ENCODE results near the gene LONP1.
"Not testable (repeated sequence)": the region's sequence is repeated elsewhere in the genome, so short reads cannot be mapped to it uniquely, and the experiment has no call there.

The LONP1 gene

GRCh38 chr19:5719961-5720790, at the start of gene LONP1, which contains the start of gene CATSPERD:
Gene LONP1 (minus strand): TSS chr19:5720146. CDS start chr19:5720132, 14 bp downstream.
Gene CATSPERD (plus strand): TSS chr19:5720637. CDS start chr19:5720738, 101 bp downstream.
- peak; percentile 96 to 98 for DNase-seq (ENCODE audit: low read depth in 2 of 2)

DNA sequence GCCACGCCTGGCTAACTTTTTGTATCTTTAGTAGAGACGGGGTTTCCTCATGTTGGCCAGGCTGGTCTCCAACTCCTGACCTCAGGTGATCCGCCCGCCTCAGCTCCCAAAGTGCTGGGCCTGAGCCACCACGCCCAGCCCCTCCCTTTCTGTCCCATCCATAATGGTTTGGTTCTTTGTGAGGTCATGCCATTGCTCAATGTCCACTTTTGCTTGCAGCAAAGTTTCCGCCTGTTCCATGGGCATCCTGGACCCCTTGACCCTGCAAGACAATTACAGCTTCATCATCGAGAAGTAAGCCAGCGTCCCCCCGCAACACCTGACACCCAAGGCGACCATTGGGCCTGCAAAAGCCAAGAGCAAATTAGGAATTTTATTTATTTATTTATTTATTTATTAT, 48.0 kb upstream of the LONP1 start:
- no peak for DNase-seq (ENCODE audit: low read depth in 2 of 2)

- DNase-seq (ENCODE audit: low read depth in 2 of 2): no peak
Measured at GRCh38 chr19:5765220-5765619, 45.3 kb upstream of the LONP1 start.

DNA sequence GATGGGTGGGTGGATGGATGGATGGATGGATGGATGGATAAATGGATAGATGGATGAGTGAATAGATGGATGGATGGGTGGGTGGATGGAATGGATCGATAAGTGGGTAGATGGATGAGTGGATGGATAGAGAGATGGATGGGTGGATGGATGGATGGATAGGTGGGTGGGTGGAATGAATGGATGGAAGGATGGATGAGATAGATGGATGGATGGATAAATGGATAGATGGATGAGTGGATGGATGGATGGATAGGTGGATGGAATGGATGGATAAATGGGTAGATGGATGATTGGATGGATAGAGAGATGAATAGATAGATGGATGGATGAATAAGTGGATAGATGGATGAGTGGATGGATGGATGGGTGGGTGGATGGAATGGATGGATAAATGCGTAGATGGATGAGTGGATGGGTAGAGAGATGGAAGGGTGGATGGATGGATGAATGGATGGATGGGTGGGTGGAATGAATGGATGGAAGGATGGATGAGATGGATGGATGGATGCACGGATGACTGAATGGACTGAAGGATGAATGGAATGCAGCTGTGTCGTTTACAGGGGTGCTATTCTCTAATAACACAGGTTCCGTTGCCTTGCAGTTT, 42.8 kb upstream of the LONP1 start:
- no peak for DNase-seq (ENCODE audit: low read depth in 2 of 2)

GRCh38 chr19:5753743-5754142, 33.8 kb upstream of the LONP1 start:
- DNase-seq (ENCODE audit: low read depth in 2 of 2): no peak

GRCh38 chr19:5751709-5752108, 31.8 kb upstream of the LONP1 start:
- DNase-seq (ENCODE audit: low read depth in 2 of 2): no peak

- no peak for DNase-seq (ENCODE audit: low read depth in 2 of 2)
Measured at GRCh38 chr19:5749505-5749904, 29.6 kb upstream of the LONP1 start.

GRCh38 chr19:5748920-5749319, 29.0 kb upstream of the LONP1 start:
- not testable (repeated sequence) for DNase-seq (ENCODE audit: low read depth in 2 of 2)

GRCh38 chr19:5744999-5745398, 25.1 kb upstream of the LONP1 start:
- DNase-seq (ENCODE audit: low read depth in 2 of 2): not testable (repeated sequence)

DNA sequence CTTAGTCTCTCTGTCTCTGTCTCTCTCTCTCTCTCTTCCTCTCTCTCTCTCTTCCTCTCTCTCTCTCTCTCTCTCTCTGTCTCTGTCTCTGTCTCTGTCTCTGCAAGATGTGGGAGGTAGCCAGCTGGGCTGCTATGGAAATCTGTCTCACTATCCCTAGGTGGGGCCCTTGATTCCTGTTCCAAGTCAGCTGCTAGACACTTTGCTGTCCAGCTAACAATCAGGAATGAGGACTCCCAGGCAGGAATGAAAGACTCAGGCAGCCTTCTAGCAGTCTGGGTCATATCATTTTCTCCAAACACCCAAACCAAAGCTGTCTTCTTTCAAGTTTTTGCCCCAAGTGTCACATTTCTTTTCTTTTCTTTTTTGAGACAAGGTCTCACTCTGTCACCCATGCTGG, 23.7 kb upstream of the LONP1 start:
- DNase-seq (ENCODE audit: low read depth in 2 of 2): no peak

GRCh38 chr19:5742051-5742450, 22.1 kb upstream of the LONP1 start:
- no peak for DNase-seq (ENCODE audit: low read depth in 2 of 2)

DNA sequence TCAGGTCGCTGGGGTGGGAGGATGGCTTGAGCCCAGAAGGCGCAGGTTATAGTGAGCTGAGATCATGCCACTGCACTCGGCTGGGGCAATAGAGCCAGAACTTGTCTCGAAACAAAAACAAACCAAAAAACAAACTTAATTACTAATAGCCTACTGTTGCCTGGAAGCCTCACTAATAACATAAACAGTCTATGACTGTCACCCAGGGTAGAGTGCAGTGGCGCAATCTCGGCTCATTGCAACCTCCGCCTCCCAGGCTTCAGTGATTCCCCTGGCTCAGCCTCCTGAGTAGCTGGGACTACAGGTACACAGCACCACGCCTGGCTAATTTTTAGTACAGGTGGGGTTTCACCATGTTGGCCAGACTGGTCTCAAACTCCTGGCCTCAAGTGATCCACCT, 18.5 kb upstream of the LONP1 start:
- no peak for DNase-seq (ENCODE audit: low read depth in 2 of 2)

GRCh38 chr19:5733172-5733571, 13.2 kb upstream of the LONP1 start:
- DNase-seq (ENCODE audit: low read depth in 2 of 2): not testable (repeated sequence)

DNA sequence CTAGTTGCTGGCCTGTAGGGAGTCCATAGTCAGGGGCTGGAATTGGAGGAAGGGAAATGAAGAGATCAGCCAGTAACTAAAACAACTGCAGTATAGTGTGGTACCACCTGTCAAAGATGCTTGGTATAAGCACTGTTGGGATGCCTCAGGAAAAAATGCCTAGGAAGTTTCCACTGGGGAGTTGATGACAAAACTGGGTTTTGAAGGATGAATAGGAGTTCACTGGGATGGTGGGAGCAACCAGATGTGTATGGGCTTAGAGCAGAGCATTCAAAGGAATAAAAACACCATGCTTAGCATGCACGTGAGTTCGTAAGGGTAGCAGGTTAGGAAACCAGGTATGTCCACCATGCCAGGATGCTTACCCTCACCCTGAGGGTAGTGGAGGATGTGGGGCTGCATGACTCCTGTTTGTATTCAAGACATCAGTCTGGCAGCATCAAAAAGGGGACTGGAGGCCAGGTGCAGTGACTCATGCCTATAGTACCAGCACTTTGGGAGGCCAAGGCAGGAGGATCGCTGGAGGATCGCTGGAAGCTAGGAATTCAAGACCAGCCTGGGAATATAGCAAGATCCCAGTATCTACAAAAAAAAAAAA, 7.6 kb upstream of the LONP1 start:
- no peak for DNase-seq (ENCODE audit: low read depth in 2 of 2)

- no peak for DNase-seq (ENCODE audit: low read depth in 2 of 2)
Measured at GRCh38 chr19:5719274-5719960, 529 bp downstream of the LONP1 start.

DNA sequence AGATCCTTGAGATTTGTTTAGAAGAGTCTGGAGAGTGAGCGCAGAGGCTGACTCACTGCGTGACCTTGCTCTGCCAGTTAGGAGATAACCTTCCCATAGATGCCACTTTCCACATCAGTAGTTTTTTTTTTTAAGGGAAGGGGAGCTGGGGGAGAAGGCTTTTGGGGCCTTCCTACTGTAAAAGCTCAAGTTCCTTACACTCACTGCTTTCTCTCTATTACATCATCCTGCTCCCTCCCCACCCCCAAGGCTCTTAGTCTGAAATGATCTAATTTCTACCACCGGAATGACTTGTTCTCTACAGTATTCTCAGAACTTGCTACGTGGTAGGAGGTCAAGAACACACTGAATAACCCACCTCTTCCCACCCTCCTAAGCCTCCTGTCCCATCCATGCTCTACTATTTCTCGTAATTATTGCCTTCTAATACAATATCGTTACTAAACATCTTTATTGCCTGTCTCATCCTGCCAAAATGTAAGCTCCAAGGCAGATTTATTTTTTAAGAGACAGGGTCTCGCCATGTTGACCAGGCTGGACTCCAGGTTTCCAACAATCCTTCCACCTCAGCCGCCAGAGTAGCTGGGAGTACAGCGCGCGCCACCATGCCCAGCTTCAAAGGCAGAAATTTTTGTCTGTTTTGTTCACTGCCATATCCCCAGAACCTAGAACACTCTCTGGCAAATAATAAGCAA, 1.2 kb downstream of the LONP1 start:
- DNase-seq (ENCODE audit: low read depth in 2 of 2): no peak

GRCh38 chr19:5718037-5718578, 1.8 kb downstream of the LONP1 start:
- no peak for DNase-seq (ENCODE audit: low read depth in 2 of 2)

DNA sequence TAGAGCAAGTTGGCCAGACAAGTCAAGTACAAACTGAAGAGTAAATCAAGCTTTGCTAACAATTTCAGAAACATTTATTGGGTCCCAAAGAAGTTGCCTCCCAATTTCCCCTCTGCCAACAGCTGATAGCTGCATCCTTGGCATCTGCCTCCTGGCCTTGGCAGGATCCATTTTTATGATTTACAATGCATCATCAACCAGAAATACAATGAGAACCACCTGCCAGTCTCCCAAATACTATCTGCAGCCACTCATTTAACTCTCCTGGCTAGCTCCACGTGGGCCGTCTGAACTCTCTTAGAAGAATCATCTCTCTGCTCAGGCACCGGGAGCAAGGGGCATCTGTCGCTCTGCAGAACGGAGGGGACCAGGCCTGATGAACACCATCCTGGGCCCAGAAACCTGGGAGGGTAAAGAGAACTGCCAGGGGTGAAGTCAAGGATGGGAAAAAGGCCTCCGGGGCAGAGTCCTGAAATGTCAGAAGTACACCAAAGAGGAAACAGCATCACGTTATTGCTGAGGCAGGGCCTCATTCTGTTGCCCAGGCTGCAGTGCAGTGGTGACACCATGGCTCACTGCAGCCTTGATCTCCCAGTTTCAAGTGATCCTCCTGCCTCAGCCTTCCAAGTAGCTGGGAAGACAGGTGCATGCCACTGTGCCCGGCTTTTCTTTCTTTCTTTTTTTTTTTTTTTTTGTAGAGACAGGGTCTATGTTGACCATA, 2.6 kb downstream of the LONP1 start:
- no peak for DNase-seq (ENCODE audit: low read depth in 2 of 2)

- DNase-seq (ENCODE audit: low read depth in 2 of 2): no peak
Measured at GRCh38 chr19:5714816-5715215, 5.1 kb downstream of the LONP1 start.

- DNase-seq (ENCODE audit: low read depth in 2 of 2): no peak
Measured at GRCh38 chr19:5713228-5713627, 6.7 kb downstream of the LONP1 start.

DNA sequence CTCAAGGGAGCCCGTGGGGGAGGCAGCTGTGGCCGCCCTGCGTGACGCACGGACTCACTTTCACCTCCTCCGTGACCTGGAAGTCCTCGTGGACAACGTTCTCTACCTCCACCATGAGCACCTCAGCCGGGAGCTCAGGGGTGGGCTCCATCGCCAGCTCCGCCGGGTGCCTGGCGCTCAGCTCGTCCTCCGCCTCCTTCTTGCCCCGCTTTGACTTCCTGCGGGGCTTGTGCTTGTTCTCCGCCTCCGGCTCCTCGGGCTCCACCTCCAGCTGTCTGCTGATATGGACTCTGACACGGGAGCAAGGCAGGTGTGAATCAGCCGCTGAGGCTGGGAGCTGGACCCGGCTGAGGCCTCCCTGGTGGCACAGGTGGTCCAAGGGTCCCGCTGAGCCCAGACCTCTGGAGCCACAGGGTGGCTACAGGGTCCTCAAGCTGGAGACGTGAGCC, 8.2 kb downstream of the LONP1 start:
- DNase-seq (ENCODE audit: low read depth in 2 of 2): no peak

Measured in stimulated activated CD4-positive, alpha-beta T cell treated with anti-CD3 and anti-CD28 coated beads, Interleukin-1b, Interleukin-23, amount 100 ng/mL, for 1 hour (primary cell).